K562 treated with DMSO at 1 percent for 12 hours (cell line): ENCODE results near the gene SUGCT. TPM values are rescaled to one million over a fixed set of nuclear protein-coding genes. Genes with fewer than 3 reads are reported as not detected.

ENCODE experiments used
- total RNA-seq: library from RNA; unstranded; fragments of 300-600 nt; gene quantifications from 2 replicates; pipeline ENCODE4 v1.2.3, GENCODE V29; 2022; ENCODE audit not compliant: insufficient read depth

SUGCT gene
- total RNA-seq, result 3.9 and 4.1 TPM in 2 replicates

DNA sequence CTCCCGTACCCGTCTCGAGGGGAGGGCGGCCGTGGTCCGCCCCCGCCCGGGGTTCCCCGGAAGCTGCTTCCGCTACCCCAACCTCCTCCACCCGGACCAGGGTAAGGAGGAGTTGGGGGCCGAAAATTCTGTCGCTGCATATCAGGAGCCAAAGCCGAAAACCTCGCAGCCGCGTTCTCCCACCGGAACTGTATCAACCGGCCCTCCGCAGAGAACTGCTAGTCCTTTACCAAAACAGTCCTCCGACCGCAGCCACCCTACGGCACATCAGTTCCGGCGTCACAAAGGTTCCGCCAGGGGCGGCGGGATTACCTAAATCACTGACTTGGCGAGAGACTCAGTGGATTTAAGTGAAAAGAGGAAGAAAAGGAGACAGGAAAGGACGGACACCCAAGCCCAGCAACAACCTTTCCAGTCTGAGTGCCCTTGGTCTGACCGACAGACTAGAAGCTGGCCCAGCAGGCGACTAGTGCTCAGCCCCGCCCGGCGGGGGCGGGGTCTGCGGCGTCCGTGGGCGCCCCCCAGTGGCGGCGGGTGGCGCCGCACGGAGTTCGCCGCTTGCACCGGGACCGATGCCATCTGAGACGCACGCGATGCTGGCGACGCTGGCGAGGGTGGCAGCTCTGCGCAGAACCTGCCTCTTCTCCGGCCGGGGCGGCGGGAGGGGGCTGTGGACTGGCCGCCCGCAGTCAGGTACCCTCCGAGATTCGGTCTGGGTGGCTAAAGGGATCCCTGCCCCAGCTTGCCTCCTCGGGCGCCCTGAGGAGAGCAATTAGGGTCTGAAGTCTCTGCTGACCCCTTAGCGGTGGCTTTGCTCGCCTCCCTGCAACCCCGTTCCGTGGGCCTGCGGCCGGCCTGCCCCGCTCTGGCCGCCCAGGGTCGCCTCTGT lies at the start of gene SUGCT, which contains the start of gene MPLKIP:
TSS of gene SUGCT (plus strand) at position 578 of the 889 bp plus-strand sequence.
TSS of gene MPLKIP (minus strand) at position 195 of the 889 bp plus-strand sequence. CDS start at position 140, 55 bp downstream.

Other genes starting within 250 kb of the SUGCT start
- 7.6 and 28.6 TPM in 2 replicates for gene CDK13, start 184.7 kb upstream of the SUGCT start, total RNA-seq
- gene MPLKIP, start 383 bp upstream of the SUGCT start, total RNA-seq, result 82.9 and 89.6 TPM in 2 replicates